ENCODE data around the gene ADAMTS13. TPM values are rescaled to one million over a fixed set of nuclear protein-coding genes. Genes with fewer than 3 reads are reported as not detected.
A peak's percentile ranks its signal among the peaks of the same experiment; 100 is the strongest.

Gene ADAMTS13
- total and polyA plus RNA-seq, 9 of the 15 experiments (the other 6 are each of a cell fraction or from before 2014, with no cell fraction given), result 0.03 to 0.20 (median 0.04) TPM; not detected in 4

DNA sequence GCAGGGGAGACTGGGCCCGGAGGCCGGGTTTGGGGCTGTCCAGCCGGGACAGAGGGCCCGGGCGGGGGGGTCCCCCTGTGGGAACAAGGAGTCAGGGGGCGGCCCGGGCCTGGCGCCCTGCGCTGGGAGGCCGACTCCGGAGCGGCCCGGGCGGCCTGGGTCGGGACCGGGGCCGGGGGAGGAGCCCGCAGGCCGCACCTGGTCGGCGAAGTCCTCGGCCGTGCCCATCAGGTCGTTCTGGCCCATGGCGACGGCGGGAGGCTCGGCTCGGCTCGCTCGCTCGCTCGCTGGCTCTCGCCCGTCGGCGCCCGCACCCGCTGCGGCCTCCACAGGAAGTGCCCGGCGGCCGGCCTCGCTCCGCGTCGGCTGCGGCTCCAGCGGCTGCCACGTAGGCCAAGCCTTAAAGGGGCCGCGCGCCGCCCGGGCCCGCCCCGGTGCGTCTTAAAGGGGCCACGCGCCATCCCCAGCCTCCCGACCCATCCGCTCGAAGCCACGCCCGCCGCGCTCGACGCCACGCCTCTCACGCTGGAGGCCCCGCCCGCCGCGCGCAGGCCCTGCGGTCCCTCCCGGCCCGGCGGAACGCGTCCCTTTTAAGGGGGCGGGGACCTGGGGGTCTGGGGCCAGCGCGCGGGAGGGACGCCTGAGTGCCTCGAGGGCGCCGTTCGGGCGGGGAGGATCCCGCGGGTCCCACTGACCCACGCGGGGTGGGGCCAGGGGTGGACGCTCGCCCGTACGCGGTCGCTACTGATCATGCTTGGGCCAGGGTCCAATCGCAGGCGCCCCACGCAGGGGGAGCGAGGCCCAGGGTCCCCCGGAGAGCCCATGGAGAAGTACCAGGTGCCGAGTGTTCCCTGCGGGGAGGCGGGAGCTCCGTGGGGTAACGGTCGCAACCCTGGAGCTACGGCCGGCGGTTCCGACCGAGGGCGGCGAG, 46.2 kb upstream of the ADAMTS13 start, which contains the start of the genes STKLD1 and SURF4 (continued):
- TF ChIP-seq ETV5 (CRISPR knock-in tag; IDR thresholded peaks at IDR 0.05; ENCODE audit: low read depth) (0 out of 2 replicates have a peak, but pooled peaks have one; percentile 48), CCNT2 (IDR thresholded peaks at IDR 0.05; ENCODE audit: borderline replicate concordance, extremely low read depth, insufficient read length, low read depth, low read length) (peak; percentile 84), ZNF695 (CRISPR knock-in tag; IDR thresholded peaks at IDR 0.05) (no peak), POLR3A (IDR thresholded peaks at IDR 0.05; ENCODE audit: borderline replicate concordance, extremely low read depth, insufficient read depth, insufficient read length) (no peak), BRF2 (IDR thresholded peaks at IDR 0.05; ENCODE audit: borderline replicate concordance, insufficient read depth, insufficient read length) (no peak), ATF7 (IDR thresholded peaks at IDR 0.05) (no peak; the same call in 1 of the 2 replicates), KLF10 (CRISPR knock-in tag; IDR thresholded peaks at IDR 0.05) (no peak), FOSL1 (tag; conservative IDR thresholded peaks at IDR 0.05) (no peak), BMI1 (IDR thresholded peaks at IDR 0.05; ENCODE audit: low read length) (no peak), TRIM24 (IDR thresholded peaks at IDR 0.05) (no peak), SIX5 (IDR thresholded peaks at IDR 0.05; ENCODE audit: borderline replicate concordance in 1 of 2, insufficient read depth in 1 of 2, low read depth in 1 of 2, low read length in 2 of 2) (no peak), MEF2D (tag; conservative IDR thresholded peaks at IDR 0.05; ENCODE audit: low read depth) (no peak), PRDM10 (IDR thresholded peaks at IDR 0.05; ENCODE audit: partially characterized antibody) (peak; percentile 26), SIRT6 (IDR thresholded peaks at IDR 0.05; ENCODE audit: low read depth, low read length) (no peak), TOE1 (IDR thresholded peaks at IDR 0.05; ENCODE audit: borderline replicate concordance) (peak; percentile 84; the same call in 1 of the 2 replicates), TOE1 (CRISPR knock-in tag; IDR thresholded peaks at IDR 0.05; ENCODE audit: borderline replicate concordance, low read depth) (no peak), NFE2L1 (tag; IDR thresholded peaks at IDR 0.05; ENCODE audit: borderline replicate concordance, low read depth) (no peak), DIDO1 (tag; IDR thresholded peaks at IDR 0.05; ENCODE audit: low read depth) (no peak), EGR1 (conservative IDR thresholded peaks at IDR 0.05) (no peak), EZH2 (IDR thresholded peaks at IDR 0.05; ENCODE audit: borderline replicate concordance, low read depth, low read length) (no peak)
- TF ChIP-seq, protein P1, sequence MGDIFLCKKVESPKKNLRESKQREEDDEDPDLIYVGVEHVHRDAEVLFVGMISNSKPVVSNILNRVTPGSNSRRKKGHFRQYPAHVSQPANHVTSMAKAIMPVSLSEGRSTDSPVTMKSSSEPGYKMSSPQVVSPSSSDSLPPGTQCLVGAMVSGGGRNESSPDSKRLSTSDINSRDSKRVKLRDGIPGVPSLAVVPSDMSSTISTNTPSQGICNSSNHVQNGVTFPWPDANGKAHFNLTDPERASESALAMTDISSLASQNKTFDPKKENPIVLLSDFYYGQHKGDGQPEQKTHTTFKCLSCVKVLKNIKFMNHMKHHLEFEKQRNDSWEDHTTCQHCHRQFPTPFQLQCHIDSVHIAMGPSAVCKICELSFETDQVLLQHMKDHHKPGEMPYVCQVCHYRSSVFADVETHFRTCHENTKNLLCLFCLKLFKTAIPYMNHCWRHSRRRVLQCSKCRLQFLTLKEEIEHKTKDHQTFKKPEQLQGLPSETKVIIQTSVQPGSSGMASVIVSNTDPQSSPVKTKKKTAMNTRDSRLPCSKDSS (IDR thresholded peaks at IDR 0.05; ENCODE audit: low read depth, partially characterized antibody), result no peak
